K562 (cell line): ENCODE data around the gene MTOR. TPM values are rescaled to one million over a fixed set of nuclear protein-coding genes. Genes with fewer than 3 reads are reported as not detected.

Experiments used
- ARID1B ChIP-seq: fragments of 450-650 bp; IDR thresholded peaks from 2 replicates; pipeline ENCODE4 v1.6.1; 2016; ENCODE audit warnings: antibody characterized with exemption, mild to moderate bottlenecking, inconsistent platforms
- ATF7 ChIP-seq: fragments of 450-650 bp; IDR thresholded peaks from 2 replicates; pipeline ENCODE4 v1.7.1; 2014; ENCODE audit warnings: mild to moderate bottlenecking, moderate library complexity
- CBX1 ChIP-seq: sonication (generic); IDR thresholded peaks from 2 replicates; pipeline ENCODE4 v1.6.1; 2016; ENCODE audit warnings: antibody characterized with exemption, low read depth, mild to moderate bottlenecking
- NEUROD1 ChIP-seq: fragments of 150-350 bp; IDR thresholded peaks from 2 replicates; pipeline ENCODE4 v1.6.1; 2014; ENCODE audit warnings: borderline replicate concordance, low read length, low read depth; ENCODE audit not compliant: partially characterized antibody
- NFYB ChIP-seq: IDR thresholded peaks from 2 replicates; pipeline ENCODE4 v1.6.1; 2011; ENCODE audit warnings: mild to moderate bottlenecking, moderate library complexity; ENCODE audit not compliant: insufficient read length; ENCODE audit errors: extremely low read depth
- OTX1 ChIP-seq: fragments of 450-650 bp; formaldehyde crosslinking; IDR thresholded peaks from 2 replicates; pipeline ENCODE4 v1.4.0; 2022; ENCODE audit warnings: mild to moderate bottlenecking
- PCBP1 ChIP-seq: fragments of 200-400 bp; formaldehyde crosslinking; IDR thresholded peaks from 2 replicates; pipeline ENCODE4 v1.6.1; 2018; ENCODE audit warnings: mild to moderate bottlenecking, low read depth, low read length; ENCODE audit not compliant: poor library complexity, severe bottlenecking
- RCOR1 ChIP-seq, 2 experiments: IDR thresholded peaks; 2 replicates each; pipeline ENCODE4 v1.6.1; 2012; ENCODE audit warnings: low read depth in 2 of 2, low read length in 2 of 2, borderline replicate concordance in 1 of 2, improper control_type of control experiment in 1 of 2
- ZBTB9 ChIP-seq: fragments of 450-650 bp; formaldehyde crosslinking; IDR thresholded peaks from 2 replicates; pipeline ENCODE4 v1.4.0; 2020; ENCODE audit warnings: mild to moderate bottlenecking, moderate library complexity
- ZNF184 ChIP-seq: sonication (generic); formaldehyde crosslinking; IDR thresholded peaks from 2 replicates; pipeline ENCODE4 v1.5.0; 2020; ENCODE audit warnings: missing genetic modification reagents
- ZNF436 ChIP-seq: fragments of 250-450, 450-650 bp; sonication (Bioruptor Pico); formaldehyde crosslinking; IDR thresholded peaks from 2 replicates; pipeline ENCODE4 v1.7.0; 2020; ENCODE audit warnings: mild to moderate bottlenecking
- ZNF589 ChIP-seq: fragments of 200-800 bp; sonication (Bioruptor generic); IDR thresholded peaks from 2 replicates; pipeline ENCODE4 v1.6.1; 2016; ENCODE audit warnings: low read depth, missing genetic modification characterization, missing compliant biosample characterization
- ZNF644 ChIP-seq: fragments of 200-800 bp; sonication (Bioruptor generic); IDR thresholded peaks from 2 replicates; pipeline ENCODE4 v1.6.1; 2016; ENCODE audit warnings: low read depth, missing genetic modification characterization, missing compliant biosample characterization
- polyA plus RNA-seq, 8 experiments: library from polyadenylated mRNA; depleted of rRNA in 4 of 8; stranded (reverse) in 5 of 8; unstranded in 3 of 8; fragments of >200 nt; fragmentation: Nextera tagmentation in 2 of 8; fragmentation: Illumina TruSeq in 1 of 8; extraction: Ambion mirVana in 2 of 8; extraction: Trizol in 1 of 8; gene quantifications; 2 replicates each; pipeline versions ENCODE4 v1.2.1 to v1.2.3, GENCODE V29; 2011 to 2014; ENCODE audit warnings: inconsistent platforms in 1 of 8, missing spikeins in 1 of 8
- total RNA-seq, 7 experiments: library from RNA; depleted of rRNA in 6 of 7; stranded (reverse); fragments of >200 nt in 6 of 7; fragmentation: Illumina TruSeq in 2 of 7; extraction: Trizol in 2 of 7; gene quantifications; 2 replicates each; pipeline versions ENCODE4 v1.2.1 to v1.2.3, GENCODE V29; 2011 to 2021; ENCODE audit warnings: low replicate concordance in 1 of 7
- TF ChIP-seq, protein P1 (sequence below): fragments of 200-600 bp; sonication (generic); IDR thresholded peaks from one replicate; pipeline ENCODE4 v1.6.1; 2012; ENCODE audit warnings: mild to moderate bottlenecking, low read depth, low read length, inconsistent platforms

Gene MTOR
- total and polyA plus RNA-seq, 9 of the 15 experiments (the other 6 are each of a cell fraction or from before 2014, with no cell fraction given), result 11.4 to 71.4 (median 52.2) TPM

- TF ChIP-seq, protein P1, sequence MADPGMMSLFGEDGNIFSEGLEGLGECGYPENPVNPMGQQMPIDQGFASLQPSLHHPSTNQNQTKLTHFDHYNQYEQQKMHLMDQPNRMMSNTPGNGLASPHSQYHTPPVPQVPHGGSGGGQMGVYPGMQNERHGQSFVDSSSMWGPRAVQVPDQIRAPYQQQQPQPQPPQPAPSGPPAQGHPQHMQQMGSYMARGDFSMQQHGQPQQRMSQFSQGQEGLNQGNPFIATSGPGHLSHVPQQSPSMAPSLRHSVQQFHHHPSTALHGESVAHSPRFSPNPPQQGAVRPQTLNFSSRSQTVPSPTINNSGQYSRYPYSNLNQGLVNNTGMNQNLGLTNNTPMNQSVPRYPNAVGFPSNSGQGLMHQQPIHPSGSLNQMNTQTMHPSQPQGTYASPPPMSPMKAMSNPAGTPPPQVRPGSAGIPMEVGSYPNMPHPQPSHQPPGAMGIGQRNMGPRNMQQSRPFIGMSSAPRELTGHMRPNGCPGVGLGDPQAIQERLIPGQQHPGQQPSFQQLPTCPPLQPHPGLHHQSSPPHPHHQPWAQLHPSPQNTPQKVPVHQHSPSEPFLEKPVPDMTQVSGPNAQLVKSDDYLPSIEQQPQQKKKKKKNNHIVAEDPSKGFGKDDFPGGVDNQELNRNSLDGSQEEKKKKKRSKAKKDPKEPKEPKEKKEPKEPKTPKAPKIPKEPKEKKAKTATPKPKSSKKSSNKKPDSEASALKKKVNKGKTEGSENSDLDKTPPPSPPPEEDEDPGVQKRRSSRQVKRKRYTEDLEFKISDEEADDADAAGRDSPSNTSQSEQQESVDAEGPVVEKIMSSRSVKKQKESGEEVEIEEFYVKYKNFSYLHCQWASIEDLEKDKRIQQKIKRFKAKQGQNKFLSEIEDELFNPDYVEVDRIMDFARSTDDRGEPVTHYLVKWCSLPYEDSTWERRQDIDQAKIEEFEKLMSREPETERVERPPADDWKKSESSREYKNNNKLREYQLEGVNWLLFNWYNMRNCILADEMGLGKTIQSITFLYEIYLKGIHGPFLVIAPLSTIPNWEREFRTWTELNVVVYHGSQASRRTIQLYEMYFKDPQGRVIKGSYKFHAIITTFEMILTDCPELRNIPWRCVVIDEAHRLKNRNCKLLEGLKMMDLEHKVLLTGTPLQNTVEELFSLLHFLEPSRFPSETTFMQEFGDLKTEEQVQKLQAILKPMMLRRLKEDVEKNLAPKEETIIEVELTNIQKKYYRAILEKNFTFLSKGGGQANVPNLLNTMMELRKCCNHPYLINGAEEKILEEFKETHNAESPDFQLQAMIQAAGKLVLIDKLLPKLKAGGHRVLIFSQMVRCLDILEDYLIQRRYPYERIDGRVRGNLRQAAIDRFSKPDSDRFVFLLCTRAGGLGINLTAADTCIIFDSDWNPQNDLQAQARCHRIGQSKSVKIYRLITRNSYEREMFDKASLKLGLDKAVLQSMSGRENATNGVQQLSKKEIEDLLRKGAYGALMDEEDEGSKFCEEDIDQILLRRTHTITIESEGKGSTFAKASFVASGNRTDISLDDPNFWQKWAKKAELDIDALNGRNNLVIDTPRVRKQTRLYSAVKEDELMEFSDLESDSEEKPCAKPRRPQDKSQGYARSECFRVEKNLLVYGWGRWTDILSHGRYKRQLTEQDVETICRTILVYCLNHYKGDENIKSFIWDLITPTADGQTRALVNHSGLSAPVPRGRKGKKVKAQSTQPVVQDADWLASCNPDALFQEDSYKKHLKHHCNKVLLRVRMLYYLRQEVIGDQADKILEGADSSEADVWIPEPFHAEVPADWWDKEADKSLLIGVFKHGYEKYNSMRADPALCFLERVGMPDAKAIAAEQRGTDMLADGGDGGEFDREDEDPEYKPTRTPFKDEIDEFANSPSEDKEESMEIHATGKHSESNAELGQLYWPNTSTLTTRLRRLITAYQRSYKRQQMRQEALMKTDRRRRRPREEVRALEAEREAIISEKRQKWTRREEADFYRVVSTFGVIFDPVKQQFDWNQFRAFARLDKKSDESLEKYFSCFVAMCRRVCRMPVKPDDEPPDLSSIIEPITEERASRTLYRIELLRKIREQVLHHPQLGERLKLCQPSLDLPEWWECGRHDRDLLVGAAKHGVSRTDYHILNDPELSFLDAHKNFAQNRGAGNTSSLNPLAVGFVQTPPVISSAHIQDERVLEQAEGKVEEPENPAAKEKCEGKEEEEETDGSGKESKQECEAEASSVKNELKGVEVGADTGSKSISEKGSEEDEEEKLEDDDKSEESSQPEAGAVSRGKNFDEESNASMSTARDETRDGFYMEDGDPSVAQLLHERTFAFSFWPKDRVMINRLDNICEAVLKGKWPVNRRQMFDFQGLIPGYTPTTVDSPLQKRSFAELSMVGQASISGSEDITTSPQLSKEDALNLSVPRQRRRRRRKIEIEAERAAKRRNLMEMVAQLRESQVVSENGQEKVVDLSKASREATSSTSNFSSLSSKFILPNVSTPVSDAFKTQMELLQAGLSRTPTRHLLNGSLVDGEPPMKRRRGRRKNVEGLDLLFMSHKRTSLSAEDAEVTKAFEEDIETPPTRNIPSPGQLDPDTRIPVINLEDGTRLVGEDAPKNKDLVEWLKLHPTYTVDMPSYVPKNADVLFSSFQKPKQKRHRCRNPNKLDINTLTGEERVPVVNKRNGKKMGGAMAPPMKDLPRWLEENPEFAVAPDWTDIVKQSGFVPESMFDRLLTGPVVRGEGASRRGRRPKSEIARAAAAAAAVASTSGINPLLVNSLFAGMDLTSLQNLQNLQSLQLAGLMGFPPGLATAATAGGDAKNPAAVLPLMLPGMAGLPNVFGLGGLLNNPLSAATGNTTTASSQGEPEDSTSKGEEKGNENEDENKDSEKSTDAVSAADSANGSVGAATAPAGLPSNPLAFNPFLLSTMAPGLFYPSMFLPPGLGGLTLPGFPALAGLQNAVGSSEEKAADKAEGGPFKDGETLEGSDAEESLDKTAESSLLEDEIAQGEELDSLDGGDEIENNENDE, result no peak
- no peak for TF ChIP-seq ATF7
- TF ChIP-seq ZNF184 (CRISPR knock-in tag), result no peak
- no peak for TF ChIP-seq ARID1B
- TF ChIP-seq CBX1, result no peak
- no peak for TF ChIP-seq ZBTB9
- no peak for TF ChIP-seq NEUROD1
- TF ChIP-seq OTX1 (CRISPR knock-in tag), result no peak
- no peak for TF ChIP-seq ZNF589
- no peak for TF ChIP-seq ZNF436 (CRISPR knock-in tag)
- TF ChIP-seq RCOR1 (IDR thresholded peaks at IDR 0.05; ENCODE audit: borderline replicate concordance in 1 of 2, low read depth in 2 of 2, low read length in 2 of 2), result no peak
- TF ChIP-seq NFYB, result no peak
- no peak for TF ChIP-seq ZNF644 (tag)
- TF ChIP-seq PCBP1, result no peak
Measured at GRCh38 chr1:11168731-11169130, 93.6 kb downstream of the MTOR start (continued).
